Gastroesophageal sphincter (tissue), 4 donors: ENCODE measurements around the gene GNLY. TPM values are rescaled to one million over a fixed set of nuclear protein-coding genes. Genes with fewer than 3 reads are reported as not detected.
A peak's percentile ranks its signal among the peaks of the same experiment; 100 is the strongest.

Source experiments
- ATAC-seq: fragments of 150-250 bp; one replicate; pipeline ENCODE4 v1.9.1; 2016; ENCODE audit warnings: mild to moderate bottlenecking, moderate library complexity
- H3K27ac ChIP-seq, 4 donors: fragments of 200-600 bp; sonication (generic) in 3 of 4; 1 replicate in 3 of 4; 2 replicates in 1 of 4; pipeline ENCODE4 v1.5.1; 2016 to 2019
- H3K27me3 ChIP-seq: fragments of 200-600 bp; sonication (generic); one replicate; pipeline ENCODE4 v1.5.1; 2019
- H3K36me3 ChIP-seq, 2 donors: fragments of 200-600 bp; sonication (generic); one replicate each; pipeline ENCODE4 v1.5.1; 2019; ENCODE audit warnings: control low read depth in 1 of 2
- H3K4me1 ChIP-seq, 3 donors: fragments of 200-600 bp; sonication (generic); 1 replicate in 2 of 3; 2 replicates in 1 of 3; pipeline ENCODE4 v1.5.1; 2016 to 2019; ENCODE audit warnings: control low read depth in 2 of 3
- H3K4me3 ChIP-seq, 2 donors: fragments of 200-600 bp; sonication (generic); one replicate each; pipeline ENCODE4 v1.5.1; 2019; ENCODE audit warnings: mild to moderate bottlenecking in 1 of 2, moderate library complexity in 1 of 2
- H3K9me3 ChIP-seq, 3 donors: fragments of 200-600 bp; sonication (generic); one replicate each; pipeline ENCODE4 v1.5.1; 2017 to 2019; ENCODE audit warnings: control low read depth in 2 of 3
- EP300 ChIP-seq: sonication (generic); formaldehyde crosslinking; IDR thresholded peaks from one replicate; pipeline ENCODE4 v1.6.1; 2017; ENCODE audit warnings: antibody characterized with exemption, mild to moderate bottlenecking
- POLR2A ChIP-seq, 2 donors: fragments of 450-650 bp; IDR thresholded peaks; one replicate each; pipeline ENCODE4 v1.6.1; 2017; ENCODE audit warnings: antibody characterized with exemption in 2 of 2, mild to moderate bottlenecking in 2 of 2, moderate library complexity in 1 of 2
- POLR2AphosphoS5 ChIP-seq: sonication (generic); formaldehyde crosslinking; IDR thresholded peaks from one replicate; pipeline ENCODE4 v1.6.1; 2017; ENCODE audit warnings: antibody characterized with exemption
- WGBS, 2 donors: methylation state at CpG; one replicate each; pipeline ENCODE4 v1.1.5; 2018; ENCODE audit warnings: low coverage in 1 of 2; 5-methylcytosine and 5-hydroxymethylcytosine counted together
- total RNA-seq, 4 donors: library from RNA; depleted of rRNA; stranded (reverse); fragments of >200 nt; gene quantifications; one replicate each; pipeline ENCODE4 v1.1.0, GENCODE V29; 2016
- TF ChIP-seq, protein P1 (sequence below), 4 experiments: fragments of 200-600 bp in 2 of 4; fragments of 450-650 bp in 2 of 4; sonication (generic) in 1 of 4; IDR thresholded peaks; one replicate each; pipeline ENCODE4 v1.5.1; 2017 to 2019; ENCODE audit warnings: antibody characterized with exemption in 4 of 4, mild to moderate bottlenecking in 2 of 4, moderate library complexity in 2 of 4

Gene GNLY
- total RNA-seq, 4 donors from 2014 or later, result 0.54 to 3.1 TPM; not detected in 2

GRCh38 chr2:85741211-85741832, 47.2 kb downstream of the GNLY start:
- 71 to 75% methylated on average over 1 to 2 of the region's 9 CpGs for WGBS, 2 donors
- Histone ChIP-seq H3K4me1 (peaks cover 23 to 88% (median 56%) of the 10 kb centered on the region in 3 donors), H3K27me3 (no peaks in the 10 kb centered on the region), H3K4me3 (no peak overlapping the region), H3K27ac (peak overlapping the region; percentile 76 to 95 (median 88)), H3K36me3 (no peaks in the 10 kb centered on the region), H3K9me3 (no peaks in the 10 kb centered on the region)
- no peak for TF ChIP-seq POLR2AphosphoS5
- no peak for TF ChIP-seq EP300
- TF ChIP-seq, protein P1, sequence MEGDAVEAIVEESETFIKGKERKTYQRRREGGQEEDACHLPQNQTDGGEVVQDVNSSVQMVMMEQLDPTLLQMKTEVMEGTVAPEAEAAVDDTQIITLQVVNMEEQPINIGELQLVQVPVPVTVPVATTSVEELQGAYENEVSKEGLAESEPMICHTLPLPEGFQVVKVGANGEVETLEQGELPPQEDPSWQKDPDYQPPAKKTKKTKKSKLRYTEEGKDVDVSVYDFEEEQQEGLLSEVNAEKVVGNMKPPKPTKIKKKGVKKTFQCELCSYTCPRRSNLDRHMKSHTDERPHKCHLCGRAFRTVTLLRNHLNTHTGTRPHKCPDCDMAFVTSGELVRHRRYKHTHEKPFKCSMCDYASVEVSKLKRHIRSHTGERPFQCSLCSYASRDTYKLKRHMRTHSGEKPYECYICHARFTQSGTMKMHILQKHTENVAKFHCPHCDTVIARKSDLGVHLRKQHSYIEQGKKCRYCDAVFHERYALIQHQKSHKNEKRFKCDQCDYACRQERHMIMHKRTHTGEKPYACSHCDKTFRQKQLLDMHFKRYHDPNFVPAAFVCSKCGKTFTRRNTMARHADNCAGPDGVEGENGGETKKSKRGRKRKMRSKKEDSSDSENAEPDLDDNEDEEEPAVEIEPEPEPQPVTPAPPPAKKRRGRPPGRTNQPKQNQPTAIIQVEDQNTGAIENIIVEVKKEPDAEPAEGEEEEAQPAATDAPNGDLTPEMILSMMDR (IDR thresholded peaks at IDR 0.05), result no peak
- TF ChIP-seq POLR2A (IDR thresholded peaks at IDR 0.05), result no peak
- ATAC-seq, result no peak

- TF ChIP-seq POLR2AphosphoS5 (peak; percentile 93), POLR2A (IDR thresholded peaks at IDR 0.05) (no peak)
- peak; percentile 48 for ATAC-seq
- no peaks in the 10 kb centered on the region for H3K27me3 ChIP-seq
- WGBS, 2 donors, result 31 to 37% methylated on average over 8 to 11 of the region's 19 CpGs
- H3K4me1 ChIP-seq, result peaks cover 23 to 88% (median 53%) of the 10 kb centered on the region in 3 donors
- no peak overlapping the region for H3K4me3 ChIP-seq
- no peaks in the 10 kb centered on the region for H3K9me3 ChIP-seq
- peak overlapping the region; percentile 76 to 95 (median 88) for H3K27ac ChIP-seq
- H3K36me3 ChIP-seq, result no peaks in the 10 kb centered on the region
Observed at GRCh38 chr2:85741833-85742455, 47.8 kb downstream of the GNLY start.

- ATAC-seq, result no peak
- H3K4me1 ChIP-seq, result peaks cover 23 to 78% (median 52%) of the 10 kb centered on the region in 3 donors
- H3K27me3 ChIP-seq, result no peaks in the 10 kb centered on the region
- TF ChIP-seq POLR2A (IDR thresholded peaks at IDR 0.05) (no peak), POLR2AphosphoS5 (no peak), EP300 (no peak)
- TF ChIP-seq, protein P1 (IDR thresholded peaks at IDR 0.05), result no peak
- H3K9me3 ChIP-seq, result no peaks in the 10 kb centered on the region
- H3K4me3 ChIP-seq, result no peak overlapping the region
- H3K27ac ChIP-seq, result peak overlapping the region; percentile 54 to 95 (median 88)
- H3K36me3 ChIP-seq, result no peaks in the 10 kb centered on the region
- 47% methylated on average over 3 of the region's 10 CpGs; no CpG with 5 or more reads in 1 of the 2 donors for WGBS, 2 donors
Observed at GRCh38 chr2:85743304-85743978, 49.3 kb downstream of the GNLY start.

DNA sequence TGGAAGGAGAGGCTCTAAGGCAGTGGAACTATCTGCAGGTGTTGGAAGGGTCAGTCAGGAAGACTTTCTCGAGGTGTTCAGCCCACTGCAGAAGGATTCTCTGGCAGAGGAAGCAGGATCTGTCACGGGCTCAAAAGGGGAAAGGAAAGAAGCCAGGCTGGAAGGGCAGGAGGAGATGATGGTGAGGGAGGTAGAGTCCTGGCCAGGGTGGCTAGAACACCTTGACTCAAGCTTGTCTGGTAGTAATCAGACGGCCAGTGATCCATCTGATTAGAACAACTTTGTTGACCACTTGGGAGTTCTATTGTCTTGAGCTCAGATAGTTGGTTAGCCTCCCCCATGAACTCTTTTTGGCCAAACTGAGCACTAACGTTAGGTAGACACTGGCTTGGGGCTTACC, 49.9 kb downstream of the GNLY start:
- peak overlapping the region; percentile 13 to 95 (median 88) for H3K27ac ChIP-seq
- peaks cover 23 to 81% (median 58%) of the 10 kb centered on the region in 3 donors for H3K4me1 ChIP-seq
- no peak overlapping the region for H3K4me3 ChIP-seq

More for the DNA sequence above, 49.9 kb downstream of the GNLY start:
- TF ChIP-seq POLR2A (IDR thresholded peaks at IDR 0.05), result no peak
- no peak for TF ChIP-seq EP300
- TF ChIP-seq, protein P1 (IDR thresholded peaks at IDR 0.05), result no peak
- no peak for TF ChIP-seq POLR2AphosphoS5
- H3K27me3 ChIP-seq, result no peaks in the 10 kb centered on the region
- WGBS, 2 donors, result 29 to 46% methylated on average over 3 to 4 of the region's 4 CpGs
- no peaks in the 10 kb centered on the region for H3K36me3 ChIP-seq
- ATAC-seq, result no peak
- H3K9me3 ChIP-seq, result no peaks in the 10 kb centered on the region
